DND-41 (cell line): ENCODE results near the gene PRR5.

Source experiments
- ATAC-seq: fragments of 200-7000 bp; cut with Tn5 transposase; 3 replicates; pipeline ENCODE4 v1.9.1; 2021; ENCODE audit warnings: low read depth; ENCODE audit not compliant: insufficient read depth
- DNase-seq: peaks from one replicate; pipeline ENCODE4 v3.0.0-alpha.2; 2020
- H2AFZ ChIP-seq: 2 replicates; pipeline ENCODE4 v1.6.0; 2012; ENCODE audit warnings: low read depth, low read length
- H3K27ac ChIP-seq: 2 replicates; pipeline ENCODE4 v1.5.1; 2012; ENCODE audit warnings: low read length, inconsistent platforms
- H3K27me3 ChIP-seq: fragments of 200-600 bp; sonication (generic); 2 replicates; pipeline ENCODE4 v1.6.0; 2012; ENCODE audit warnings: low read length, mild to moderate bottlenecking, inconsistent platforms; ENCODE audit not compliant: insufficient read depth, poor library complexity
- H3K36me3 ChIP-seq: 2 replicates; pipeline ENCODE4 v1.5.1; 2012; ENCODE audit warnings: low read length, inconsistent platforms; ENCODE audit not compliant: insufficient read depth
- H3K4me1 ChIP-seq: 2 replicates; pipeline ENCODE4 v1.5.1; 2012; ENCODE audit warnings: mild to moderate bottlenecking, low read length; ENCODE audit not compliant: insufficient read depth
- H3K4me2 ChIP-seq: 2 replicates; pipeline ENCODE4 v1.6.0; 2012; ENCODE audit warnings: mild to moderate bottlenecking, moderate library complexity, low read length, inconsistent platforms; ENCODE audit not compliant: insufficient read depth
- H3K4me3 ChIP-seq, 2 experiments: fragments of 200-600 bp in 1 of 2; shearing (Covaris generic) in 1 of 2; 2 replicates each; pipeline ENCODE4 v1.5.1; 2012 to 2016; ENCODE audit warnings: inconsistent platforms in 2 of 2, low read length in 2 of 2, mild to moderate bottlenecking in 2 of 2, low read depth in 1 of 2, moderate library complexity in 1 of 2
- H3K79me2 ChIP-seq: 2 replicates; pipeline ENCODE4 v1.6.0; 2012; ENCODE audit warnings: low read length, inconsistent platforms; ENCODE audit not compliant: insufficient read depth
- H3K9ac ChIP-seq: 2 replicates; pipeline ENCODE4 v1.6.0; 2012; ENCODE audit warnings: low read depth, mild to moderate bottlenecking, inconsistent platforms, low read length, moderate library complexity
- H3K9me3 ChIP-seq: 2 replicates; pipeline ENCODE4 v1.5.1; 2012; ENCODE audit warnings: low read length, moderate library complexity, mild to moderate bottlenecking, inconsistent platforms; ENCODE audit not compliant: insufficient read depth, severe bottlenecking
- H4K20me1 ChIP-seq: 2 replicates; pipeline ENCODE4 v1.6.0; 2012; ENCODE audit warnings: low read length; ENCODE audit not compliant: insufficient read depth
- EZH2 ChIP-seq: IDR thresholded peaks from 3 replicates; pipeline ENCODE4 v1.6.1; 2012; ENCODE audit warnings: borderline replicate concordance, low read depth, mild to moderate bottlenecking, moderate library complexity, low read length, inconsistent platforms; ENCODE audit not compliant: severe bottlenecking
- TF ChIP-seq, protein P1 (sequence below): IDR thresholded peaks from 2 replicates; pipeline ENCODE4 v1.5.1; 2012; ENCODE audit warnings: borderline replicate concordance, low read length, moderate library complexity, mild to moderate bottlenecking; ENCODE audit not compliant: poor library complexity, severe bottlenecking; ENCODE audit errors: extremely low read depth

PRR5 gene

GRCh38 chr22:44729391-44730021, 27.5 kb downstream of the PRR5 start:
- no peak for TF ChIP-seq EZH2
- TF ChIP-seq, protein P1, sequence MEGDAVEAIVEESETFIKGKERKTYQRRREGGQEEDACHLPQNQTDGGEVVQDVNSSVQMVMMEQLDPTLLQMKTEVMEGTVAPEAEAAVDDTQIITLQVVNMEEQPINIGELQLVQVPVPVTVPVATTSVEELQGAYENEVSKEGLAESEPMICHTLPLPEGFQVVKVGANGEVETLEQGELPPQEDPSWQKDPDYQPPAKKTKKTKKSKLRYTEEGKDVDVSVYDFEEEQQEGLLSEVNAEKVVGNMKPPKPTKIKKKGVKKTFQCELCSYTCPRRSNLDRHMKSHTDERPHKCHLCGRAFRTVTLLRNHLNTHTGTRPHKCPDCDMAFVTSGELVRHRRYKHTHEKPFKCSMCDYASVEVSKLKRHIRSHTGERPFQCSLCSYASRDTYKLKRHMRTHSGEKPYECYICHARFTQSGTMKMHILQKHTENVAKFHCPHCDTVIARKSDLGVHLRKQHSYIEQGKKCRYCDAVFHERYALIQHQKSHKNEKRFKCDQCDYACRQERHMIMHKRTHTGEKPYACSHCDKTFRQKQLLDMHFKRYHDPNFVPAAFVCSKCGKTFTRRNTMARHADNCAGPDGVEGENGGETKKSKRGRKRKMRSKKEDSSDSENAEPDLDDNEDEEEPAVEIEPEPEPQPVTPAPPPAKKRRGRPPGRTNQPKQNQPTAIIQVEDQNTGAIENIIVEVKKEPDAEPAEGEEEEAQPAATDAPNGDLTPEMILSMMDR, result no peak
- Histone ChIP-seq H4K20me1 (peaks cover 21% of the 10 kb centered on the region), H2AFZ (no peak overlapping the region), H3K27ac (no peak overlapping the region), H3K4me1 (no peaks in the 10 kb centered on the region), H3K27me3 (no peaks in the 10 kb centered on the region), H3K79me2 (no peaks in the 10 kb centered on the region), H3K4me2 (no peak overlapping the region), H3K4me3 (no peak overlapping the region), H3K9me3 (no peaks in the 10 kb centered on the region), H3K36me3 (no peaks in the 10 kb centered on the region), H3K9ac (no peak overlapping the region)
- ATAC-seq (no peak), DNase-seq (no peak)

- no peak overlapping the region for H3K4me3 ChIP-seq
- no peak overlapping the region for H3K27ac ChIP-seq
- no peaks in the 10 kb centered on the region for H3K36me3 ChIP-seq
- H4K20me1 ChIP-seq, result peaks cover 21% of the 10 kb centered on the region
- DNase-seq (no peak), ATAC-seq (no peak)
- no peaks in the 10 kb centered on the region for H3K4me1 ChIP-seq
- no peak overlapping the region for H3K9ac ChIP-seq
- TF ChIP-seq, protein P1, result no peak
- no peak overlapping the region for H3K4me2 ChIP-seq
- H3K27me3 ChIP-seq, result no peaks in the 10 kb centered on the region
- no peaks in the 10 kb centered on the region for H3K9me3 ChIP-seq
- no peak overlapping the region for H2AFZ ChIP-seq
- H3K79me2 ChIP-seq, result no peaks in the 10 kb centered on the region
Measured at GRCh38 chr22:44730022-44730393, 28.0 kb downstream of the PRR5 start.

GRCh38 chr22:44730490-44731356, 28.7 kb downstream of the PRR5 start:
- peaks cover 28% of the 10 kb centered on the region for H4K20me1 ChIP-seq
- H3K27me3 ChIP-seq, result no peaks in the 10 kb centered on the region
- H3K36me3 ChIP-seq, result no peaks in the 10 kb centered on the region
- no peak overlapping the region for H3K9ac ChIP-seq
- H3K4me1 ChIP-seq, result no peaks in the 10 kb centered on the region
- H3K4me2 ChIP-seq, result no peak overlapping the region
- H2AFZ ChIP-seq, result no peak overlapping the region
- DNase-seq, result no peak
- TF ChIP-seq EZH2, result no peak
- TF ChIP-seq, protein P1, result no peak
- no peak overlapping the region for H3K4me3 ChIP-seq
- H3K27ac ChIP-seq, result no peak overlapping the region
- H3K79me2 ChIP-seq, result no peaks in the 10 kb centered on the region
- no peaks in the 10 kb centered on the region for H3K9me3 ChIP-seq
- no peak; the same call in 2 of the 3 replicates for ATAC-seq
